Measurements from ENCODE around the gene LILRB2.

LILRB2 gene

GRCh38 chr19:54317108-54317964 is 36.4 kb upstream of the LILRB2 start:
- H3K27me3 ChIP-seq (ENCODE audit: control insufficient read depth, insufficient read depth, low read length) = no peaks in the 10 kb centered on the region
- H3K9ac ChIP-seq (ENCODE audit: low read length) = no peak overlapping the region
- H3K9me3 ChIP-seq (ENCODE audit: control insufficient read depth, low read depth, low read length) = no peaks in the 10 kb centered on the region
- no peaks in the 10 kb centered on the region for H3K4me1 ChIP-seq (ENCODE audit: control insufficient read depth, low read depth, low read length)
- H3K4me3 ChIP-seq (ENCODE audit: low read length) = no peak overlapping the region
- no peak overlapping the region for H3K27ac ChIP-seq (ENCODE audit: low read length)
- H3K36me3 ChIP-seq (ENCODE audit: control insufficient read depth, low read depth, low read length) = no peaks in the 10 kb centered on the region

DNA sequence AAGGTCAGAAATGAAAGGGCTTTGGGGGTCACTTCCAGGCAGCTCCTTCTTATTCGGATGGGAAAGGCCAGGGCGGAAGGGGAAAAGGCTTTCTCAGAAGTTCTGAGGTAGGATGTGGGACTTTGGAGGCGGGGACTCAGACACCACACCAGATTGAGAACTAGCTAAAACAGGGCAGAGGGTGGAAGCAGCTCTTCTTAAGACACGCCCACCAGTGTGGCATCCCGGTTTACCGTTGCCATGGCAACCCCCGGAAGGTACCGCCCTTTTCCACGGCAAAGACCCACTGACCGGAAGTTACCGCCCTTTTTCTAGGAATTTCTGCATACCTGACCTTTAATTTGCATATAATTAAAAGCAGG is 35.8 kb upstream of the LILRB2 start:
- Histone ChIP-seq H3K4me3 (ENCODE audit: low read length) (no peak overlapping the region), H3K9ac (ENCODE audit: low read length) (no peak overlapping the region), H3K36me3 (ENCODE audit: control insufficient read depth, low read depth, low read length) (no peaks in the 10 kb centered on the region), H3K27ac (ENCODE audit: low read length) (no peak overlapping the region), H3K4me1 (ENCODE audit: control insufficient read depth, low read depth, low read length) (no peaks in the 10 kb centered on the region), H3K27me3 (ENCODE audit: control insufficient read depth, insufficient read depth, low read length) (no peaks in the 10 kb centered on the region), H3K9me3 (ENCODE audit: control insufficient read depth, low read depth, low read length) (no peaks in the 10 kb centered on the region)

DNA sequence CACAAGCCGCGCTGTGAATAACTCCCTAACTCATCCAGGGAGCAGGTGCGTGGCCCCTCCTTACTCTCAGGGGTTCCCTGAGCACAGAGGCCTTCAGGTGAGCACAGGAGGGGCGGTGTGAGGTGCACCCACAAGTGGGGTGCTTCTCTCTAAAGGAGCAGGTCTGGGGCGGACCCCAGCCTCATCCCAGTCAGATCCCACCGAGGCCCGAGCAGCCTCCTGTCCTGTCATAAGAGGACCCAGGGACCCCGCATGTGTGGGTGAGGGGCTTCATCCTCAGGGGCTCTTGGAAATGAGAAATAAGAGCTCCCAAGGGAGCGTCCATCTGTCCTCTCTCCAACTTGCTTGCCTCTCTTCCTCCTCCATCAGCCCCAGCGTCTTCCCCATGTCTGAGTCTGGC is 35.0 kb upstream of the LILRB2 start:
- no peak overlapping the region for H3K4me3 ChIP-seq (ENCODE audit: low read length)
- H3K36me3 ChIP-seq (ENCODE audit: control insufficient read depth, low read depth, low read length) = no peaks in the 10 kb centered on the region
- no peaks in the 10 kb centered on the region for H3K9me3 ChIP-seq (ENCODE audit: control insufficient read depth, low read depth, low read length)
- H3K27me3 ChIP-seq (ENCODE audit: control insufficient read depth, insufficient read depth, low read length) = no peaks in the 10 kb centered on the region
- H3K4me1 ChIP-seq (ENCODE audit: control insufficient read depth, low read depth, low read length) = no peaks in the 10 kb centered on the region
- no peak overlapping the region for H3K27ac ChIP-seq (ENCODE audit: low read length)
- H3K9ac ChIP-seq (ENCODE audit: low read length) = no peak overlapping the region

DNA sequence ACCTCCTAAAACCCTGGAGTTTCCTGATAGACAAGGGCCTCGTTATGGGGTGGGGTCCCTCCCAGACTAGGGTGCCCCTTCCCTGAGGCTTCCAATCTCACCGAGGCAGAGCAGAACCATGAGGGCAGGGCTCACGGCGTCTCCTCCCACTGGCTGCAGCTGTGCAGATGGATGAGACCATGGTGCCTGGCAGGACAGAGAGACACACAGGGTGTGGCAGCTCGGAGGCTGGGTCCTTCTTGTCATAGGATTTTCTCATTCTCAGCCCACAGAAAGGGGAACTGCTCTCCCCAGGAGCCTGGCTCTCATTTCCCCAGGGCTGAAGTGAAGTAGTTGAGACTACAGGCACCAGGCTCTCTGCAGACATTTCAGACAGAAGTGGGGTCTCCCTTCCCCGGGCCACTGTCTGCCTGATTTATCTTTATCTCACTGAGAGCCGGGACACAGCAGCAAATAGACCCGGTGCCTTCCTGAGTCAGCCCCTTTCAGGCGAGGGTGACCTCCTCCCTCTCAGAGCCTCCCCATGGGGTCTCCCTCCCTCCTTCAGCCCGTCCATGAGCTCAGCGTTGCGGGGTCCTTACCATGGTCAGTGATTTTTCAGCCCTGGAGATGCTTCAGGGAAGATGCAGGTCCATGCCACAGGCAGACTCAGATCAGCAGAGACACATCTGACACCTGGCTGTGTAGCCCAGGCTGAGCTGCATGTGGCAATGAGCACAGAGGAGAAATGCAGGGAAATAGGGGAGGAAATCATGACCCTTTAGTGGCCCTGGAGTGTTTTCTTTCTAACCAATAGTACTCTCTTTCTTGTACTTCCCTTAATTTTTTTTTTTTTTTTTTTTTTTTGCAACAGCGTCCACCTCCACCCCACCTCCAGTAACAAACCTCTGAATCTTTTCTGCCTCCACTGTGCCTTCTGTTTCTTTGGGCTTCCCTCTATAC is 31.8 kb upstream of the LILRB2 start, which contains the start of gene LILRA5:
TSS of gene LILRA5 (minus strand) at position 731 of the 942 bp plus-strand sequence. CDS start at position 584, 147 bp downstream.
- Histone ChIP-seq H3K36me3 (ENCODE audit: control insufficient read depth, low read depth, low read length) (no peaks in the 10 kb centered on the region), H3K4me3 (ENCODE audit: low read length) (no peak within 1 kb of the TSS), H3K27ac (ENCODE audit: low read length) (no peak within 1 kb of the TSS), H3K9me3 (ENCODE audit: control insufficient read depth, low read depth, low read length) (no peaks in the 10 kb centered on the region), H3K9ac (ENCODE audit: low read length) (no peak within 1 kb of the TSS), H3K4me1 (ENCODE audit: control insufficient read depth, low read depth, low read length) (no peaks in the 10 kb centered on the region), H3K27me3 (ENCODE audit: control insufficient read depth, insufficient read depth, low read length) (no peaks in the 10 kb centered on the region)

DNA sequence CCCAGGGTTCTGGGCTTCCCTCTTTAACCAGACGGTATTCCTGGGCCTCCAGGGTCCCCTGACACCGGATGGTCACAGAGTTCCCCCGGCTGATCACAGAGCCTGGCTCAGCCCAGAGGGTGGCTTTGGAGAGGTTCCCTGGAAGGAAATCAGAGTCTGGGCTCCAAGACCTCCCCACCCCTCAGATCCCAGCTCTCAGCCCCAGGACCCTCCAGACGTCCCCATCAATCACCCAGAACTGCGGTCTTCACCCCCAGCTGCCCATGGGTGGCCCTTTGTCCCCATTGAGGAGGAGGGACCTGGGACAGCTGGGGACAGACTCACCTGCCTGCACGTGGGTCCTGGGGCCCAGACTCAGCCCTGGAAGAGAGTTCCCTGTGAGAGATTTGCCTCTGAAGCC is 31.1 kb upstream of the LILRB2 start:
- Histone ChIP-seq H3K27me3 (ENCODE audit: control insufficient read depth, insufficient read depth, low read length) (no peaks in the 10 kb centered on the region), H3K27ac (ENCODE audit: low read length) (no peak overlapping the region), H3K4me3 (ENCODE audit: low read length) (no peak overlapping the region), H3K9me3 (ENCODE audit: control insufficient read depth, low read depth, low read length) (no peaks in the 10 kb centered on the region), H3K9ac (ENCODE audit: low read length) (no peak overlapping the region), H3K4me1 (ENCODE audit: control insufficient read depth, low read depth, low read length) (no peaks in the 10 kb centered on the region), H3K36me3 (ENCODE audit: control insufficient read depth, low read depth, low read length) (no peaks in the 10 kb centered on the region)

GRCh38 chr19:54311486-54311885 is 30.6 kb upstream of the LILRB2 start:
- no peak overlapping the region for H3K9ac ChIP-seq (ENCODE audit: low read length)
- no peaks in the 10 kb centered on the region for H3K9me3 ChIP-seq (ENCODE audit: control insufficient read depth, low read depth, low read length)
- no peaks in the 10 kb centered on the region for H3K27me3 ChIP-seq (ENCODE audit: control insufficient read depth, insufficient read depth, low read length)
- H3K27ac ChIP-seq (ENCODE audit: low read length) = no peak overlapping the region
- no peaks in the 10 kb centered on the region for H3K36me3 ChIP-seq (ENCODE audit: control insufficient read depth, low read depth, low read length)
- H3K4me1 ChIP-seq (ENCODE audit: control insufficient read depth, low read depth, low read length) = no peaks in the 10 kb centered on the region
- H3K4me3 ChIP-seq (ENCODE audit: low read length) = no peak overlapping the region

DNA sequence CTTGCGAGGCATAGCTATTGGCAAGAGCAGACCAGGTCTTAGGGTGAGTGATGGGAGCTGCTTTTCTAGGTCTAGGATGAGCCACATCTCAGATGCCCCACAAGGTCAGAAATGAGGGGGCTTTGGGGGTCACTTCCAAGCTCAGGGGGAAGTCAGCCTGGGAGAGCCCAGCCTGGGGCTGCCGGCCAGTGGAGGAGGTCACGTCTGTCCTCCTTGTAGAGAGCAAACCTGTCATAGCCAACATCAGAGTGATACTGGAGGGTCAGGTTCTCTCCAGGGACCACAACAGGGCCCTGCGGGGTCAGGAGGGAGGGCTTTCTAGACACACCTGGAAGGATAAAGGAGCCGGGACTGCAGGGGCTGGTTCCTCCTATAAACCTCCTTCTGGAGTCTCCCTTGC is 29.6 kb upstream of the LILRB2 start:
- Histone ChIP-seq H3K9ac (ENCODE audit: low read length) (no peak overlapping the region), H3K27ac (ENCODE audit: low read length) (no peak overlapping the region), H3K36me3 (ENCODE audit: control insufficient read depth, low read depth, low read length) (no peaks in the 10 kb centered on the region), H3K9me3 (ENCODE audit: control insufficient read depth, low read depth, low read length) (no peaks in the 10 kb centered on the region), H3K4me1 (ENCODE audit: control insufficient read depth, low read depth, low read length) (no peaks in the 10 kb centered on the region), H3K27me3 (ENCODE audit: control insufficient read depth, insufficient read depth, low read length) (no peaks in the 10 kb centered on the region), H3K4me3 (ENCODE audit: low read length) (no peak overlapping the region)

DNA sequence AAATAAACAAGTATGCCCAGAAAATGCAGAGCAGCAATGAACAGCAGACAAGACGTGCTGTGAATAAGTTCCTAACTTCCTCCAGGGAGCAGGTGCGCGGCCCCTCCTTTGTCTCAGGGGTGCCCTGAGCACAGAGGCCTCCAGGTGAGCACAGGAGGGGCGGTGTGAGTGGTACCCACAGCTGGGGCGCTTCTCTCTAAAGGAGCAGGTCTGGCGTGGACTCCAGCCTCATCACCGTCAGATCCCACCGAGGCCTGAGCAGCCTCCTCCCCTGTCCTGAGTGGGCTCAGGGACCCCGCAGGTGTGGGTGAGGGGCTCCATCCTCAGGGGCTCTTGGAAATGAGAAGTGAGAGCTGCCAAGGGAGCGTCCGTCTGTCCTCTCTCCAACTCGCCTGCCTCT is 28.9 kb upstream of the LILRB2 start:
- no peak overlapping the region for H3K4me3 ChIP-seq (ENCODE audit: low read length)
- H3K9ac ChIP-seq (ENCODE audit: low read length) = no peak overlapping the region
- H3K4me1 ChIP-seq (ENCODE audit: control insufficient read depth, low read depth, low read length) = no peaks in the 10 kb centered on the region
- H3K36me3 ChIP-seq (ENCODE audit: control insufficient read depth, low read depth, low read length) = no peaks in the 10 kb centered on the region
- H3K27ac ChIP-seq (ENCODE audit: low read length) = no peak overlapping the region
- H3K9me3 ChIP-seq (ENCODE audit: control insufficient read depth, low read depth, low read length) = no peaks in the 10 kb centered on the region
- H3K27me3 ChIP-seq (ENCODE audit: control insufficient read depth, insufficient read depth, low read length) = no peaks in the 10 kb centered on the region

DNA sequence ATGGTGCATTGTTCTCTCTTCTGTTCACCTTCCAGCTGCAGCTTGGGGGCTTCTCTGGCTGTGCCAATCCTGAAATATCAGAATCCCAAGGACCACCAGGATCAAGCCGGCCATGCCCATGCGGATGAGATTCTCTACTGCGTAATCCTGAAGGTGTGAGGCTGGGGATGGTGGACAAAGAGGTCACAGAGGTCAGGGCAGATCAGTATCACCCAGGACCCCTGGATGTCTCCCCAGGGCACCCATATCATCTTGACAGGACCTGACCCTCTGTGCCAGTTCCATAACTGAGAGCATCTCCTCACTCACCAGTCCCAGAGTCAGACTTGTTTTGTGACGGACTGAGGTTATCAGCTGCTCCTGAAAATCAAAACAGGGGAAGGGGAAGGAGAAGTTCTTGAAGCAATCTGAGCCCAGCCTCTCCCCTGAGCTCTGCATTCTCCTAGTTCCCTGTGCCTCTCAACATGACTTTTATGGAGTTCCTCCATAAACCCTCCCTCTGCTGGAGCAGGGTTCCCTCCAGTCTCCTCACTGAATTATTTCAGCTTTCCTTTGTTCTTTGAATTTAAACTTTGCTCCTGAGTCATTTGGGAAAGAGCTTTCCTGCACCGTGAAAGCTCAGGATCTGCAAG is 26.6 kb upstream of the LILRB2 start:
- Histone ChIP-seq H3K9me3 (ENCODE audit: control insufficient read depth, low read depth, low read length) (no peaks in the 10 kb centered on the region), H3K27me3 (ENCODE audit: control insufficient read depth, insufficient read depth, low read length) (no peaks in the 10 kb centered on the region), H3K9ac (ENCODE audit: low read length) (no peak overlapping the region), H3K27ac (ENCODE audit: low read length) (no peak overlapping the region), H3K36me3 (ENCODE audit: control insufficient read depth, low read depth, low read length) (no peaks in the 10 kb centered on the region), H3K4me1 (ENCODE audit: control insufficient read depth, low read depth, low read length) (no peaks in the 10 kb centered on the region), H3K4me3 (ENCODE audit: low read length) (no peak overlapping the region)

DNA sequence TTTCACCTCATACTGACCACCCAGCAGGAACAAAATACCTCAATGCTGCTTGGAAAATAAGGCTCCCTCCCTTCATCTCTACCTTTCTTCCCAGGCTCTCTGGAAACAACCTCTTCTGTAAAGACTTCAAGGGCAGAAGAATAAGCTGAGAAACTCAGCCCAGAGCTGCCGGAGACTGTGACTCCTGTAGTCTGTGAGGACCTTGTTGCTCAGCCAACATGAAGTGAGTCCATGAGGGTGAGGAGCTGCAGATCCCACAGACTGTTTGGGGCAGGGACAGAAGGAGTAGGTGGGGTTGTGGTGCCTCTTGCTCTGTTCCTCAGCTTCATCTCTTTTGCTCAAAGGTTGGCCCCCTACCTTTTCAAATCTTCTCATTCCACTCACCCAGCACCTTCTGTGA is 24.2 kb upstream of the LILRB2 start:
- H3K4me1 ChIP-seq (ENCODE audit: control insufficient read depth, low read depth, low read length) = no peaks in the 10 kb centered on the region
- H3K36me3 ChIP-seq (ENCODE audit: control insufficient read depth, low read depth, low read length) = no peaks in the 10 kb centered on the region
- no peak overlapping the region for H3K4me3 ChIP-seq (ENCODE audit: low read length)
- no peaks in the 10 kb centered on the region for H3K9me3 ChIP-seq (ENCODE audit: control insufficient read depth, low read depth, low read length)
- H3K9ac ChIP-seq (ENCODE audit: low read length) = no peak overlapping the region
- H3K27ac ChIP-seq (ENCODE audit: low read length) = no peak overlapping the region
- peaks cover 12% of the 10 kb centered on the region for H3K27me3 ChIP-seq (ENCODE audit: control insufficient read depth, insufficient read depth, low read length)

DNA sequence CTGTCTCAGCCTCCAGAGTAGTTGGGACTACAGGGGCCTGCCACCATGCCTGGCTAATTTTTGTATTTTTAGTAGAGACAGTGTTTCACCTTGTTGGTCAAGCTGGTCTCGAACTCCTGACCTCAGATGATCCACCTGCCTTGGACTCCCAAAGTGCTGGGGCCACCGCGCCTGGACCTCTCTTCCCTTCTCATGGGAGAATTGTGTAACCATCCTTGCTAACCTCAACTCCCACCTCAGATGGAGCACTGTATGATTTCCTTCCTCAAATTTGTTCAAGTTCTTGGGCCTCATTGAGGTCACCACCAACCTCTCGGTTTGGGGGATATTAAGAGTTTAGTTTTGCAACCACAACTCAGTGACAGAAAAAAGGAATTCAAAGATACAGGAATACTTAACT is 21.3 kb upstream of the LILRB2 start:
- no peaks in the 10 kb centered on the region for H3K36me3 ChIP-seq (ENCODE audit: control insufficient read depth, low read depth, low read length)
- H3K4me1 ChIP-seq (ENCODE audit: control insufficient read depth, low read depth, low read length) = no peaks in the 10 kb centered on the region
- no peak overlapping the region for H3K4me3 ChIP-seq (ENCODE audit: low read length)
- no peak overlapping the region for H3K27ac ChIP-seq (ENCODE audit: low read length)
- no peaks in the 10 kb centered on the region for H3K9me3 ChIP-seq (ENCODE audit: control insufficient read depth, low read depth, low read length)
- peaks cover 16% of the 10 kb centered on the region for H3K27me3 ChIP-seq (ENCODE audit: control insufficient read depth, insufficient read depth, low read length)
- no peak overlapping the region for H3K9ac ChIP-seq (ENCODE audit: low read length)

All from iPS-18a (cell line).